Neural progenitor cell (in vitro differentiated cells): ENCODE results near the gene ITGA4. TPM values are rescaled to one million over a fixed set of nuclear protein-coding genes. Genes with fewer than 3 reads are reported as not detected.

Experiments used
- DNase-seq: peaks from one replicate; pipeline ENCODE4 v3.0.0-alpha.2; 2016; ENCODE audit warnings: low spot score
- H2AFZ ChIP-seq: fragments of 200-600 bp; sonication (generic); replicated peaks from 2 replicates; pipeline ENCODE4 v1.6.1; 2016; ENCODE audit warnings: antibody characterized with exemption
- H3F3A ChIP-seq: fragments of 200-600 bp; sonication (generic); 2 replicates; pipeline ENCODE4 v1.6.1; 2016; ENCODE audit warnings: antibody characterized with exemption, low read depth
- H3K27ac ChIP-seq: fragments of 200-600 bp; sonication (generic); 2 replicates; pipeline ENCODE4 v1.5.1; 2016; ENCODE audit warnings: mild to moderate bottlenecking
- H3K27me3 ChIP-seq: fragments of 200-600 bp; sonication (generic); 2 replicates; pipeline ENCODE4 v1.6.1; 2016; ENCODE audit warnings: mild to moderate bottlenecking, moderate library complexity
- H3K36me3 ChIP-seq: fragments of 200-600 bp; sonication (generic); 2 replicates; pipeline ENCODE4 v1.5.1; 2016
- H3K4me1 ChIP-seq: fragments of 200-600 bp; sonication (generic); 2 replicates; pipeline ENCODE4 v1.6.1; 2016; ENCODE audit warnings: mixed run types
- H3K4me2 ChIP-seq: fragments of 200-600 bp; sonication (generic); 2 replicates; pipeline ENCODE4 v1.6.1; 2016
- H3K4me3 ChIP-seq: fragments of 200-600 bp; sonication (generic); 2 replicates; pipeline ENCODE4 v1.5.1; 2016
- H3K79me2 ChIP-seq: fragments of 200-600 bp; sonication (generic); 2 replicates; pipeline ENCODE4 v1.6.1; 2016; ENCODE audit warnings: low read depth
- H3K9ac ChIP-seq: fragments of 200-600 bp; sonication (generic); 2 replicates; pipeline ENCODE4 v1.6.1; 2016
- H3K9me3 ChIP-seq: fragments of 200-600 bp; sonication (generic); 2 replicates; pipeline ENCODE4 v1.5.1; 2016; ENCODE audit warnings: low read depth
- H4K20me1 ChIP-seq: fragments of 200-600 bp; sonication (generic); 2 replicates; pipeline ENCODE4 v1.6.1; 2016; ENCODE audit warnings: low read depth
- H3K27ac Mint-ChIP-seq: 3 replicates; pipeline ENCODE4 v1.8.0; 2021; ENCODE audit warnings: mixed read lengths
- H3K27me3 Mint-ChIP-seq: 2 replicates; pipeline ENCODE4 v1.8.0; 2022; ENCODE audit warnings: low read depth, mild to moderate bottlenecking, inconsistent platforms, moderate library complexity, mixed read lengths; ENCODE audit not compliant: insufficient read depth
- H3K36me3 Mint-ChIP-seq: 3 replicates; pipeline ENCODE4 v1.8.0; 2021; ENCODE audit warnings: mixed read lengths
- H3K4me1 Mint-ChIP-seq: 3 replicates; pipeline ENCODE4 v1.8.0; 2021; ENCODE audit warnings: mixed read lengths
- H3K4me3 Mint-ChIP-seq: 3 replicates; pipeline ENCODE4 v1.8.0; 2021; ENCODE audit warnings: mild to moderate bottlenecking, moderate library complexity, mixed read lengths
- H3K9me3 Mint-ChIP-seq: 3 replicates; pipeline ENCODE4 v1.8.0; 2020; ENCODE audit warnings: mixed read lengths
- EZH2 ChIP-seq: fragments of 200-600 bp; sonication (generic); IDR thresholded peaks from 2 replicates; pipeline ENCODE4 v1.6.1; 2017; ENCODE audit warnings: antibody characterized with exemption, mild to moderate bottlenecking, moderate library complexity
- EZH2phosphoT487 ChIP-seq: fragments of 200-600 bp; sonication (generic); IDR thresholded peaks from 2 replicates; pipeline ENCODE4 v1.6.1; 2017; ENCODE audit warnings: antibody characterized with exemption
- total RNA-seq: library from RNA; depleted of rRNA; stranded (reverse); fragments of >200 nt; gene quantifications from 2 replicates; pipeline ENCODE4 v1.2.3, GENCODE V29; 2015; ENCODE audit warnings: low replicate concordance
- TF ChIP-seq, protein P1 (sequence below): fragments of 200-600 bp; sonication (generic); IDR thresholded peaks from 2 replicates; pipeline ENCODE4 v1.5.1; 2017; ENCODE audit warnings: antibody characterized with exemption, mild to moderate bottlenecking

The ITGA4 gene
- total RNA-seq, 1 donor from 2014 or later, result 10.2 TPM

DNA sequence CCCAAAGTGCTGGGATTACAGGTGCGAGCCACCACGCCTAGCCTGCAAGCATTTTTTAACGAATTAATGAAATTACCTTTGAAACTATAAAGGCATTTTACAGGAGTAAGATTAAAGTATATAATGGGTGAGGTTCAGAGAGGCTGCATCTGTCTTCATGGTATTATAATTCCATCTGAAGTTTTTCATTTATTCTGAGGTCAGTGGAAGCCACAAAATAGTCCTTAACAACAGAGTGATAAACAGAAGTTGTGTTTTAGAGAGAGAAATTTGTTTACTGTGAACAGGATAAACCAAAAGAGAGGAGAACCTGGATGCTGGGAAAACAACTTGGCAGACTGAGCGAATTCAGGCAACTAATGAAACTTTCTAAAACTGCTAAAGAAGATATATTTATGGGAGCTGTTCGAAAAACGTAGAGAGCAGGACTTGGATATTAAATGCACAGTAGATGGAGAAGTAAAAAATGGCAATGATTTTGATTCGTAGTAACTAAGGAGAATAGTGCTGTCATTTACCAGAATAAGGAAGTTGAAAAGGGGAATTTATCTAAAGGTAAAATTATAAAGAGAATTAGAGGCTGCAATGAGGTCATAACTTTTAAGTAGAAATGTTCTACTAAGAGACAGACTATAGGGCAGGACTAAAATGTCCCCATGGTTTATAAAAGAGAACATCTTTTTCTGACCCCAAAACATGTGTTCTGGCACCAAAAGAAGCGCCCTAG is 37.9 kb upstream of the ITGA4 start:
- Histone ChIP-seq H2AFZ (no peak overlapping the region), H3F3A (no peaks in the 10 kb centered on the region), H3K9ac (no peak overlapping the region), H3K79me2 (no peaks in the 10 kb centered on the region), H4K20me1 (no peaks in the 10 kb centered on the region), H3K36me3 (no peaks in the 10 kb centered on the region), H3K4me3 (no peak overlapping the region), H3K4me1 (peaks cover 21% of the 10 kb centered on the region), H3K9me3 (no peaks in the 10 kb centered on the region), H3K4me2 (no peak overlapping the region), H3K27me3 (no peaks in the 10 kb centered on the region), H3K27ac (no peak overlapping the region)
- no peak for DNase-seq
- TF ChIP-seq EZH2phosphoT487 (no peak), EZH2 (no peak)
- TF ChIP-seq, protein P1, sequence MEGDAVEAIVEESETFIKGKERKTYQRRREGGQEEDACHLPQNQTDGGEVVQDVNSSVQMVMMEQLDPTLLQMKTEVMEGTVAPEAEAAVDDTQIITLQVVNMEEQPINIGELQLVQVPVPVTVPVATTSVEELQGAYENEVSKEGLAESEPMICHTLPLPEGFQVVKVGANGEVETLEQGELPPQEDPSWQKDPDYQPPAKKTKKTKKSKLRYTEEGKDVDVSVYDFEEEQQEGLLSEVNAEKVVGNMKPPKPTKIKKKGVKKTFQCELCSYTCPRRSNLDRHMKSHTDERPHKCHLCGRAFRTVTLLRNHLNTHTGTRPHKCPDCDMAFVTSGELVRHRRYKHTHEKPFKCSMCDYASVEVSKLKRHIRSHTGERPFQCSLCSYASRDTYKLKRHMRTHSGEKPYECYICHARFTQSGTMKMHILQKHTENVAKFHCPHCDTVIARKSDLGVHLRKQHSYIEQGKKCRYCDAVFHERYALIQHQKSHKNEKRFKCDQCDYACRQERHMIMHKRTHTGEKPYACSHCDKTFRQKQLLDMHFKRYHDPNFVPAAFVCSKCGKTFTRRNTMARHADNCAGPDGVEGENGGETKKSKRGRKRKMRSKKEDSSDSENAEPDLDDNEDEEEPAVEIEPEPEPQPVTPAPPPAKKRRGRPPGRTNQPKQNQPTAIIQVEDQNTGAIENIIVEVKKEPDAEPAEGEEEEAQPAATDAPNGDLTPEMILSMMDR, result no peak
- peaks cover 9% of the 10 kb centered on the region for H3K9me3 Mint-ChIP-seq
- no peak overlapping the region for H3K27ac Mint-ChIP-seq
- no peaks in the 10 kb centered on the region for H3K36me3 Mint-ChIP-seq
- H3K27me3 Mint-ChIP-seq, result no peaks in the 10 kb centered on the region
- no peak overlapping the region for H3K4me3 Mint-ChIP-seq
- H3K4me1 Mint-ChIP-seq, result no peaks in the 10 kb centered on the region

DNA sequence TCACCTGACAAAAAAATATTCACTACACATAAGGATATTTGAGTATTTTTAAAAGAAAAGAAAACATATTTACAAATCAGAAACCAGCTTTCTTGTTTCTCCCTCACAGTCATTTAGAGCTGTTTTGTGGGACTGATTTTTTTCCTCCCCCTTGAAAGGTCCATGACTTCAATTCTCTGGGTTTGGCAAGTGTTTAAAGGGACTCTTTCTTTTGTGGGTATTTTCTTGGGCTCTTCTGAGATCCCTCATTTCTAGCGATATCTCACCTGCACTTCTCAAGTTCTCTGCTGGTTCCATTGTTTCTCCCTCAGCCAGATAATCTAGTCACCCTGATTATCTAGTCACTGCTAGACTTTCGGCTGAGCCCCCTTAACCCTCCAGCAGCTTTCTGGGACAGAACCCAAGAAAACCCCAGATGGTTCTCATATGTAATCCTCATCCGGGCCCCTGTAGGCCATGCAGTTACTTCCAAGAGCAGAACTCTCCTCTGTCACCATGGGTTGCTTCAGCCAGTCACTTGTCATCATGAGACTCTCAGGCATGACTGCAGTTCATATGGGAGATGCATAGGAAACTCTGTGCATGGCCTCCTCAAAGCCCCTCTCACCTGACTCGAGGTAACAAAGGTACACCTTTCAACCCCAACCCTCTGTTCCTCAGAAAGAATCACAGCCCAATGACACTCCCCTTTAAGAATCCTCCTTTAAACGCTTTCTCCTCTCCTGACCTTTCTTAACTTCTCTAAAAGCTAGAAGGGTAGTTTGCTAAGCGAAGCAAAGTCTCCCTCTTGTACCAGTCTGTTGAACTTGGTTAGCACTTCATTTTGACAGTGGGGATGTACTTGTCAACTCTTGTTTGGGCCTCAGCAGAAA is 36.7 kb upstream of the ITGA4 start:
- Histone ChIP-seq H3K27ac (no peak overlapping the region), H4K20me1 (no peaks in the 10 kb centered on the region), H3F3A (no peaks in the 10 kb centered on the region), H3K79me2 (no peaks in the 10 kb centered on the region), H3K4me3 (no peak overlapping the region), H2AFZ (no peak overlapping the region), H3K27me3 (no peaks in the 10 kb centered on the region), H3K9me3 (no peaks in the 10 kb centered on the region), H3K4me2 (no peak overlapping the region), H3K9ac (no peak overlapping the region), H3K4me1 (peaks cover 21% of the 10 kb centered on the region), H3K36me3 (no peaks in the 10 kb centered on the region)
- Mint-ChIP-seq H3K27ac (no peak overlapping the region), H3K36me3 (no peaks in the 10 kb centered on the region), H3K27me3 (no peaks in the 10 kb centered on the region), H3K4me3 (no peak overlapping the region), H3K9me3 (peaks cover 2% of the 10 kb centered on the region), H3K4me1 (no peaks in the 10 kb centered on the region)
- TF ChIP-seq EZH2 (no peak), EZH2phosphoT487 (no peak)
- TF ChIP-seq, protein P1, result no peak
- no peak for DNase-seq

DNA sequence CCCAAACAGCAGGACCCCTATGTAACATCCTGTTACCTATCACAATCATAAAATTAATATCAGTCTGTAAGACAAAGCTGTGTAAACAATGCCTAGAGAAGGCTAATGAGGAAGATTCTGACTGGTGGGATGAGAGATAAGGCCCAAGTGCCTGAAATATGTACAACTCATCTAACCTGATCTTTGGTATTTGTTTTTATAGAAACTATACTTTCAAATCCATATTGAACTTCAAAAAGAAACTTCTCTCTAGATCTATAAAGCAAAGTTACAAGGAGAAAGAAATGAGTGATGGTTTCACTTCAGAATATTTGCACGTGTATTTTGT is 36.1 kb upstream of the ITGA4 start:
- H3K4me3 Mint-ChIP-seq, result no peak overlapping the region
- Histone ChIP-seq H3K27me3 (no peaks in the 10 kb centered on the region), H3K4me1 (peaks cover 21% of the 10 kb centered on the region), H2AFZ (no peak overlapping the region), H3K36me3 (no peaks in the 10 kb centered on the region), H3K9me3 (no peaks in the 10 kb centered on the region), H3K4me2 (no peak overlapping the region), H3K9ac (no peak overlapping the region), H3K4me3 (no peak overlapping the region), H3K79me2 (no peaks in the 10 kb centered on the region), H3F3A (no peaks in the 10 kb centered on the region), H3K27ac (no peak overlapping the region), H4K20me1 (no peaks in the 10 kb centered on the region)
- no peaks in the 10 kb centered on the region for H3K27me3 Mint-ChIP-seq
- H3K4me1 Mint-ChIP-seq, result no peaks in the 10 kb centered on the region
- H3K36me3 Mint-ChIP-seq, result no peaks in the 10 kb centered on the region
- H3K27ac Mint-ChIP-seq, result no peak overlapping the region
- peaks cover 2% of the 10 kb centered on the region for H3K9me3 Mint-ChIP-seq
- no peak for DNase-seq
- TF ChIP-seq EZH2phosphoT487, result no peak
- TF ChIP-seq EZH2, result no peak
- TF ChIP-seq, protein P1, result no peak
